SH-SY5Y (cell line): ENCODE data around the gene MT1X.

Source experiments
- GATA2 ChIP-seq: IDR thresholded peaks from 2 replicates; pipeline ENCODE4 v1.6.1; 2011; ENCODE audit warnings: mild to moderate bottlenecking, low read depth, low read length
- GATA3 ChIP-seq: IDR thresholded peaks from 2 replicates; pipeline ENCODE4 v1.6.1; 2011; ENCODE audit warnings: low read depth, mild to moderate bottlenecking, low read length, moderate library complexity

DNA sequence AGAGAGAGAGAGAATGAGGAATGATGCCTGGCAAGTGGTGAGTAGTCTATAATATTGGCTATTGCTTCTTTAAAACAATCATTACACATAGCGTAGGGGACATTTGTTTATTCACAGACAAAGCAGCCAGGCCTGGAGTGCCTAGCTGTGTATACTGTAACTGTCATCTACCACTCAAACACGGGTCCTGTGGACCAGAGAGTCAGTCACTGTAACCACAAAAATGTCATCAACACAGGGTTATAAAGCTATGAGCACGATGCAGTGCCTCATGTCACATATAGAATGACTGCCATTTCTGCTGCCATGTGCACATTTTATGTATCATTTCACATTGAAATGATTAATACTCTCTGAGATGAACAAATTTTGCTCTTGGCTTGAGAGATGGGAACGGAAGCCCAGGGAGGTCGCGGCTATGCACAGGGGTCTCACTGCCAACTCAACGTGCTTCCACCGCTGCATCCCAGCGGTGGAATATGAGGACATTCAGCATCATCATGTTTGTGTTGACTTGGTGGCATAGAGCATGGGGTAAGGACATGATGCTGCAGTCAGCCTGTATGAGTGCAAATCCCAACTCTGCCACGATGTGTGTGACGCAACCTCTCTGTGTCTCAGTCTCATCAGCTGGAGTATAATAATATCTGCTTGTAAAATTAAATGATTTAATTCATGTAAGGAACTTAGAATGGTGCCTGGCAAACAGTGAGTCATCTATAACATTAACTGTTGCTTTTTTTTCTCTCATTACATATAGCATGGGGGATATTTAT lies 9.3 kb upstream of the MT1X start:
- TF ChIP-seq GATA2 (no peak), GATA3 (no peak)
